Trophoblast cell (in vitro differentiated cells and primary cell): ENCODE data around the gene MSL3.

Experiments used
- DNase-seq, 2 donors: peaks; one replicate each; pipeline ENCODE4 v3.0.0-alpha.2; 2016
- H2AFZ ChIP-seq: 2 replicates; pipeline ENCODE4 v1.6.1; 2013; ENCODE audit warnings: low read length, moderate library complexity, mild to moderate bottlenecking; ENCODE audit not compliant: insufficient read depth, poor library complexity
- H2AK5ac ChIP-seq: 2 replicates; pipeline ENCODE4 v1.6.1; 2013; ENCODE audit warnings: mild to moderate bottlenecking, low read length
- H2BK120ac ChIP-seq: 2 replicates; pipeline ENCODE4 v1.6.1; 2013; ENCODE audit warnings: low read length, mild to moderate bottlenecking, moderate library complexity; ENCODE audit not compliant: insufficient read depth, poor library complexity
- H2BK12ac ChIP-seq: 2 replicates; pipeline ENCODE4 v1.6.1; 2013; ENCODE audit warnings: mild to moderate bottlenecking, low read length, moderate library complexity
- H2BK5ac ChIP-seq: 2 replicates; pipeline ENCODE4 v1.6.1; 2013; ENCODE audit warnings: low read length, low read depth, moderate library complexity, mild to moderate bottlenecking; ENCODE audit not compliant: poor library complexity
- H3K14ac ChIP-seq: 2 replicates; pipeline ENCODE4 v1.6.1; 2013; ENCODE audit warnings: mild to moderate bottlenecking, low read length
- H3K18ac ChIP-seq: 2 replicates; pipeline ENCODE4 v1.6.1; 2013; ENCODE audit warnings: mild to moderate bottlenecking, low read length
- H3K23ac ChIP-seq: 2 replicates; pipeline ENCODE4 v1.6.1; 2013; ENCODE audit warnings: low read length
- H3K27ac ChIP-seq: 2 replicates; pipeline ENCODE4 v1.5.1; 2013; ENCODE audit warnings: low read depth, mild to moderate bottlenecking, inconsistent platforms, low read length, moderate library complexity
- H3K27me3 ChIP-seq: 2 replicates; pipeline ENCODE4 v1.6.1; 2013; ENCODE audit warnings: inconsistent platforms, mild to moderate bottlenecking, low read length, moderate library complexity; ENCODE audit not compliant: insufficient read depth
- H3K36me3 ChIP-seq, 2 experiments: 1 replicate in 1 of 2; 2 replicates in 1 of 2; pipeline ENCODE4 v1.6.1; 2013; ENCODE audit warnings: low read length in 2 of 2, mild to moderate bottlenecking in 2 of 2, moderate library complexity in 1 of 2; ENCODE audit not compliant: insufficient read depth in 2 of 2, control insufficient read depth in 1 of 2
- H3K4ac ChIP-seq: 2 replicates; pipeline ENCODE4 v1.6.1; 2013; ENCODE audit warnings: low read depth, mild to moderate bottlenecking, low read length, moderate library complexity
- H3K4me1 ChIP-seq, 2 experiments: 1 replicate in 1 of 2; 2 replicates in 1 of 2; pipeline ENCODE4 v1.6.1; 2013; ENCODE audit warnings: low read length in 2 of 2, mild to moderate bottlenecking in 2 of 2, moderate library complexity in 1 of 2; ENCODE audit not compliant: insufficient read depth in 2 of 2, control insufficient read depth in 1 of 2
- H3K4me2 ChIP-seq: 2 replicates; pipeline ENCODE4 v1.6.1; 2013; ENCODE audit warnings: inconsistent platforms, mild to moderate bottlenecking, low read length, moderate library complexity
- H3K4me3 ChIP-seq: 2 replicates; pipeline ENCODE4 v1.5.1; 2013; ENCODE audit warnings: mild to moderate bottlenecking, low read depth, low read length, inconsistent platforms
- H3K79me1 ChIP-seq: one replicate; pipeline ENCODE4 v1.6.1; 2013; ENCODE audit warnings: low read length
- H3K79me2 ChIP-seq: 2 replicates; pipeline ENCODE4 v1.6.1; 2013; ENCODE audit warnings: low read length, mild to moderate bottlenecking; ENCODE audit not compliant: control insufficient read depth, insufficient read depth, poor library complexity
- H3K9ac ChIP-seq: 2 replicates; pipeline ENCODE4 v1.6.1; 2013; ENCODE audit warnings: mild to moderate bottlenecking, low read length
- H3K9me3 ChIP-seq: 2 replicates; pipeline ENCODE4 v1.6.1; 2013; ENCODE audit warnings: low read depth, mild to moderate bottlenecking, control low read depth, inconsistent platforms, low read length; ENCODE audit not compliant: insufficient read depth
- H4K12ac ChIP-seq: 2 replicates; pipeline ENCODE4 v1.6.1; 2013; ENCODE audit warnings: low read depth, mild to moderate bottlenecking, low read length, moderate library complexity
- H4K8ac ChIP-seq: 2 replicates; pipeline ENCODE4 v1.6.1; 2013; ENCODE audit warnings: low read depth, mild to moderate bottlenecking, low read length, moderate library complexity
- H4K91ac ChIP-seq: one replicate; pipeline ENCODE4 v1.6.1; 2013; ENCODE audit warnings: low read depth, mild to moderate bottlenecking, low read length, moderate library complexity
- WGBS: extraction: QIAGEN DNeasy Blood & Tissue Kit; methylation state at CpG from one replicate; pipeline ENCODE4 v1.1.7; 2013; ENCODE audit warnings: missing lambda C conversion rate; ENCODE audit not compliant: insufficient read length, insufficient coverage; ENCODE audit errors: extremely low coverage; 5-methylcytosine and 5-hydroxymethylcytosine counted together

MSL3 gene

DNA sequence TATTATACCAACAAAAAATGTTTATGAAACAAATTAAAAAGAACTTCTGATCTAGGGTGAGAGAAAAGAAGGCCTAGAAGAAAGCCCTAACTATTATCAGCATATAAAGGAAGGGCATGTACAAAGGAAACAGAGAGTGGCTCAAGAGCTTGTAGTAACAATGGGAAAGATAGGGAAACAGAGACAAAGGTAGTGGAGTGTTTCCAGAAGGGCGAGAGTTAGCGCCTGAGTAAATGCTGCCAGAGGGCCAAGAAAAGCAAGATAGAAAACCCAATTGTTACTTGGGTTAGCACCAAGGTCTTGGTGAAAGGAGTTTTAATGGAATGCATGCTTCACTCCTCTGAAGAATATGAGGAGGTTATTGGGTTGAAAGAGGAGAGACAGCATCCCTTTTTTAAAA lies 16.5 kb upstream of the MSL3 start:
- Histone ChIP-seq H3K4ac (no peak overlapping the region), H2AFZ (no peak overlapping the region), H2BK120ac (no peak overlapping the region), H3K79me1 (no peaks in the 10 kb centered on the region), H3K9me3 (no peaks in the 10 kb centered on the region), H3K23ac (no peak overlapping the region), H2BK5ac (no peak overlapping the region), H2BK12ac (no peak overlapping the region), H3K27me3 (no peaks in the 10 kb centered on the region), H4K8ac (no peak overlapping the region), H3K18ac (no peak overlapping the region), H3K36me3 (no peaks in the 10 kb centered on the region), H2AK5ac (no peak overlapping the region), H3K9ac (no peak overlapping the region), H3K4me2 (no peak overlapping the region), H4K12ac (no peak overlapping the region), H3K27ac (no peak overlapping the region), H4K91ac (no peak overlapping the region), H3K4me3 (no peak overlapping the region), H3K14ac (no peak overlapping the region), H3K4me1 (no peaks in the 10 kb centered on the region), H3K79me2 (no peaks in the 10 kb centered on the region)
- WGBS, result no CpG with 5 or more reads among the region's 2 CpGs
- DNase-seq, result no peak

GRCh38 chrX:11745881-11746280 lies 12.2 kb upstream of the MSL3 start:
- no peak for DNase-seq
- H3K4me1 ChIP-seq, result peaks cover 2 to 7% of the 10 kb centered on the region in 2 experiments
- no peak overlapping the region for H3K18ac ChIP-seq
- H3K9ac ChIP-seq, result no peak overlapping the region
- no peak overlapping the region for H2BK120ac ChIP-seq
- H2BK5ac ChIP-seq, result no peak overlapping the region
- no CpG with 5 or more reads among the region's 2 CpGs for WGBS
- no peak overlapping the region for H3K4me3 ChIP-seq
- no peaks in the 10 kb centered on the region for H3K27me3 ChIP-seq
- H2AFZ ChIP-seq, result no peak overlapping the region
- H3K4me2 ChIP-seq, result no peak overlapping the region
- no peak overlapping the region for H3K4ac ChIP-seq
- H4K12ac ChIP-seq, result no peak overlapping the region
- no peaks in the 10 kb centered on the region for H3K36me3 ChIP-seq
- no peak overlapping the region for H3K23ac ChIP-seq
- H3K9me3 ChIP-seq, result no peaks in the 10 kb centered on the region
- no peak overlapping the region for H4K8ac ChIP-seq
- no peaks in the 10 kb centered on the region for H3K79me2 ChIP-seq
- no peak overlapping the region for H4K91ac ChIP-seq
- H3K79me1 ChIP-seq, result peaks cover 3% of the 10 kb centered on the region
- H3K14ac ChIP-seq, result no peak overlapping the region
- no peak overlapping the region for H2AK5ac ChIP-seq
- H3K27ac ChIP-seq, result no peak overlapping the region
- no peak overlapping the region for H2BK12ac ChIP-seq

DNA sequence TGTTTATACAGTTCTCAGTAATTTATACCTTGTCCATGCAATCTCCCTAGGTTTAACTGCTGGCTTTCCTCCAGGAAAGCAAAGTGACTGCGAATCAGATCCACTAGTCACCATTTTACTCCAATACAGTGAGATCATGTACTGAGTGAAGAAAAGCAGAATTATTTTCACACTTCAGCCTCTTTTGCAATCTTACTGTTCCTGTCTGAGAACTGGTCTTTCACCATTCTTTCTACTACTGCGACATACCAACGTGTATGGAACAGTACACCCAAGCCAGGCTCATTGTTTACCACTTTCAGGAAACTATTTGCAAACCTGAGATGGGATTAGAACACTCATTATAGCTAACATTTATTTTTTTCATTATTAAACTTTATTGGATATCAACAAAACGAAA lies 8.0 kb upstream of the MSL3 start:
- no peaks in the 10 kb centered on the region for H3K9me3 ChIP-seq
- no peak overlapping the region for H3K9ac ChIP-seq
- no peaks in the 10 kb centered on the region for H3K27me3 ChIP-seq
- no peak overlapping the region for H3K4me2 ChIP-seq
- no peak overlapping the region for H4K8ac ChIP-seq
- no peak overlapping the region for H3K4ac ChIP-seq
- H3K14ac ChIP-seq, result no peak overlapping the region
- H3K23ac ChIP-seq, result no peak overlapping the region
- WGBS, result no CpG with 5 or more reads among the region's 4 CpGs
- H3K36me3 ChIP-seq, result peaks cover 0 to 2% of the 10 kb centered on the region in 2 experiments
- DNase-seq, result peak; percentile 19 to 79
- H2BK120ac ChIP-seq, result no peak overlapping the region
- H3K4me1 ChIP-seq, result peaks cover 2 to 7% of the 10 kb centered on the region in 2 experiments
- H2BK5ac ChIP-seq, result no peak overlapping the region
- H3K18ac ChIP-seq, result no peak overlapping the region
- no peak overlapping the region for H4K12ac ChIP-seq
- peak overlapping the region; percentile 53 for H3K27ac ChIP-seq
- H3K79me1 ChIP-seq, result peaks cover 3% of the 10 kb centered on the region
- H2AFZ ChIP-seq, result no peak overlapping the region
- H3K79me2 ChIP-seq, result no peaks in the 10 kb centered on the region
- no peak overlapping the region for H3K4me3 ChIP-seq
- H4K91ac ChIP-seq, result no peak overlapping the region
- H2BK12ac ChIP-seq, result no peak overlapping the region
- no peak overlapping the region for H2AK5ac ChIP-seq

DNA sequence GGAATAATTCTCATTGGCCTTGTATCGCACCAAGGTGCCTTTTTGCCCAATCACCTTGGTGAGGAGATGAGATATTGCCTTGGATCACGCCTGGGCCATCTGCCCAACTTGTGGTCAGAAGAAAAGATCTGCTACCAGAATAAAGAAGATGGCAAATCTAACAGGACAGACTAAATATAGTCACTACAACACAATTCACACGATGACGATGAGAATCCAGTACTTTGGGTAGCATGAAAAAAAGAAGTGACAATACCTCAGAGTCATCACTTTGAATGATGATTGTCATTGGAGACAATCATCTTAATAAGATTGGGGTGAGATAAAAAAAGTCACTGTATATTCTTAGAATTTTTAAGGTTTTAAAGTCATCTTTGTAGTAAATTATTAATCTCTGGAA lies 7.3 kb upstream of the MSL3 start:
- DNase-seq, result no peak
- peaks cover 0 to 2% of the 10 kb centered on the region in 2 experiments for H3K36me3 ChIP-seq
- WGBS, result no CpG with 5 or more reads among the region's 4 CpGs

More for the DNA sequence above, 7.3 kb upstream of the MSL3 start:
- Histone ChIP-seq H2BK12ac (no peak overlapping the region), H3K9me3 (no peaks in the 10 kb centered on the region), H3K9ac (no peak overlapping the region), H3K4ac (peak overlapping the region; percentile 27), H3K27me3 (no peaks in the 10 kb centered on the region), H3K4me2 (no peak overlapping the region), H4K12ac (no peak overlapping the region), H3K14ac (no peak overlapping the region), H3K18ac (no peak overlapping the region), H3K23ac (no peak overlapping the region), H4K91ac (no peak overlapping the region), H3K79me1 (peaks cover 3% of the 10 kb centered on the region), H4K8ac (no peak overlapping the region), H2AFZ (no peak overlapping the region), H3K4me3 (no peak overlapping the region), H3K27ac (peak overlapping the region; percentile 47), H3K4me1 (peaks cover 2 to 7% of the 10 kb centered on the region in 2 experiments), H3K79me2 (no peaks in the 10 kb centered on the region), H2BK120ac (peak overlapping the region; percentile 38), H2AK5ac (no peak overlapping the region), H2BK5ac (no peak overlapping the region)
